ENCODE data around the gene RELA.

- no peak for TF ChIP-seq CTCF (conservative IDR thresholded peaks at IDR 0.05)
- TF ChIP-seq ZFX (IDR thresholded peaks at IDR 0.05) = no peak
Measured at GRCh38 chr11:65613091-65613928, 49.4 kb downstream of the RELA start.

Data from C4-2B (cell line).